GM10248 (cell line): Measurements from ENCODE around the gene NR3C2.

Source experiments
- CTCF ChIA-PET: fragments of 300-600 bp; sonication (Branson Sonifier 250); formaldehyde crosslinking; extraction: SDS; loops from one replicate; lab custom pipeline; 2021; ENCODE audit warnings: antibody characterized with exemption; lab: Yijun Ruan, JAX
- POLR2A ChIA-PET: fragments of 350-650 bp; sonication (Branson Sonifier 250); formaldehyde crosslinking; extraction: SDS; loops from one replicate; lab custom pipeline; 2020; ENCODE audit warnings: antibody characterized with exemption; lab: Yijun Ruan, JAX
- DNase-seq: peaks from one replicate; pipeline ENCODE4 v3.0.0; 2012; ENCODE audit errors: extremely low spot score
- TF ChIP-seq, protein P1 (sequence below): IDR thresholded peaks from 2 replicates; pipeline ENCODE4 v1.5.1; 2012; ENCODE audit warnings: mild to moderate bottlenecking, low read depth; ENCODE audit errors: extremely low read depth, missing control alignments, control extremely low read depth

Gene NR3C2

DNA sequence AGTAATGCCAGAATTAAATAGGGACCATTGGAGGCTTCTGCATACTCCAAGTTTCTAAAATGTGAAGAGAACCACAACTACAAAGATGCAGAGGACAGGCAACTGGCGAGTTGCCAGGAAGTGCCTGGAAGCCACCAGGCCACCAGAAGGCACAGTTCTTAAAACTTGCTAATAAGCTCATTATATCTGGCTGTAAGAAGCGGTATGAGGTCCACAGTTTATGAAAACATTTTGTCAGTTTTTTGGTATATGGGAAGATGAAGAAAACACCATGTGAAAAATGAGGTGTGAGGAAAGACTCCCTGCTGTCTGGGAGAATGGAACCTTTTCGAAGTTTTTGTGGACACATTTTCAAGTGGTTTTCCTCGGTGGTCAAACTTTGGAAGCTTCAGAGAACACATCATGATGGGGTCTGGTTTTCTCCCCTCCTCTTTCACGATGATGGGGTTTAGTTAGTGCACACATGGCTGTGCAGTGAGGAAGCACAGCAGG lies 202.7 kb downstream of the NR3C2 start:
- no peak for DNase-seq
- TF ChIP-seq, protein P1, sequence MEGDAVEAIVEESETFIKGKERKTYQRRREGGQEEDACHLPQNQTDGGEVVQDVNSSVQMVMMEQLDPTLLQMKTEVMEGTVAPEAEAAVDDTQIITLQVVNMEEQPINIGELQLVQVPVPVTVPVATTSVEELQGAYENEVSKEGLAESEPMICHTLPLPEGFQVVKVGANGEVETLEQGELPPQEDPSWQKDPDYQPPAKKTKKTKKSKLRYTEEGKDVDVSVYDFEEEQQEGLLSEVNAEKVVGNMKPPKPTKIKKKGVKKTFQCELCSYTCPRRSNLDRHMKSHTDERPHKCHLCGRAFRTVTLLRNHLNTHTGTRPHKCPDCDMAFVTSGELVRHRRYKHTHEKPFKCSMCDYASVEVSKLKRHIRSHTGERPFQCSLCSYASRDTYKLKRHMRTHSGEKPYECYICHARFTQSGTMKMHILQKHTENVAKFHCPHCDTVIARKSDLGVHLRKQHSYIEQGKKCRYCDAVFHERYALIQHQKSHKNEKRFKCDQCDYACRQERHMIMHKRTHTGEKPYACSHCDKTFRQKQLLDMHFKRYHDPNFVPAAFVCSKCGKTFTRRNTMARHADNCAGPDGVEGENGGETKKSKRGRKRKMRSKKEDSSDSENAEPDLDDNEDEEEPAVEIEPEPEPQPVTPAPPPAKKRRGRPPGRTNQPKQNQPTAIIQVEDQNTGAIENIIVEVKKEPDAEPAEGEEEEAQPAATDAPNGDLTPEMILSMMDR, result no peak
- ChIA-PET POLR2A (no interaction called here), CTCF (no interaction called here)

DNA sequence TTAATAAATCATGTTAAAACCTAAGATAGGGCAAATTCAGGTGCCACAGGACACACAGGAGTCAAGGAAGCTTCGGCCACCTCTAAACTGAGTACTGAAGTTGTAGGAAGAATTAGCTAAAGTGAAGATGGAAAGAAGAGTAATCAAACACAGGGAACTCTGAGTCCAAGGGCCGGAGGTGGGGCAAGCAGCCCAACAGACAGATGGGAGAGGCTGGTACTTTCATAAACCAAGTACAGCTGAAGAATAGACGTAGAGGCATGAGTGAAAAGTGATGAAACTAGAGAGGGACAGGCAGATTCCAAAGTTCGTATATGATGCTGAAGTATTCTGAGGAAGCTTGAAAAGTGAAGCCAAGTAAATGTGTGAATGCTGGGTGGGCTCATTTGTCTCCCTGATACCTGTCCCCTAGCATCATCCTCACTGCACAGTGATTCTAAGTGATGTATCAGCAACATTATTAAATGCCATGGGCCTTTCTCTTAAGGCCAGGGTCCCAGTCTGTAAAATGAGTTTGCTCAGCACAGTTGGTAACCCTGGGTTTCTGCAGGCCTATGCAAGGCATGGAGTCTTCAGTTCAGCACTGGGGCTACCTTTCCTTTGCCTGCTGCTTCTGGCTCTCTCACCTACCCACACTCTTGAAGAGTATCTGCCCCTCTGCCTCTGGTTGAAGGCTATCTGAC lies 203.3 kb downstream of the NR3C2 start:
- TF ChIP-seq, protein P1, result no peak
- POLR2A ChIA-PET, result no interaction called here
- no peak for DNase-seq
- CTCF ChIA-PET, result no interaction called here

DNA sequence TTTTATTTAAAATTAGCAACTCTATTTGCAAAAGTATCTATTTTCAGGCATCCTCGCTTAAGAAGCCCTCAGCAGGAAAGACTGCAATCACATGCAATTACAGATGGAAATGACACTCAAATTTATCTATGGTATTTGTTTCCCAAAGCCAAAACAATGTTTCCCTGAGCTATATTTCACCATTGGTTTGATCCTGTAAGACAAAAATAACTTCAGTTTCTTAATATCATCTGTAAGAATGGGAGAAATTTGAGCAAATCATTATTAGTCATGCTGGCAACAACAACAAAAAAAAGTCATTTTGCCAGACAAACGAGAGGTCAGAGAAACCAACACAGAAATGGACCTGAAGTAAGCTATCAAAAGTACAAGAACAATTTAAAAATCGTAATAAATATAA lies 204.1 kb downstream of the NR3C2 start:
- CTCF ChIA-PET, result no interaction called here
- TF ChIP-seq, protein P1, result no peak
- DNase-seq, result no peak
- POLR2A ChIA-PET, result no interaction called here

DNA sequence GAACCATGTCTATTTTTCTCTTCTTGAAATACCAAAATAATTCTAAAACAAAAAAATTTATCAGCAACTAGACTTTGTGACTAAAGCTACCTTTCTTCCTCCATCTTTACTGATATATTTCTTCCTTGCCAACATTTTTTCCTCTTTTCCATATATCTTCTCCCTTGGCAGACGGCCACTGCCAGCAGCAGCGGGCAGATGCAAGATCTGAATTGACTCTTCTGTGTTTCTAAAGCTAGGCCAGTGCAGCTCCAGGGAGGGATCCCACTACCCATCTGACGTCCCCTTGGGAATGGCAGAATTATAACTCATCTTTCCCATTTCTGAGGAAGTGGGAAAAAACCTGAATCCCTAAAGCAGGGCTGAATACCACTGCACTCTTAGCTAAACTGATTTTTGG lies 206.4 kb downstream of the NR3C2 start:
- TF ChIP-seq, protein P1, result no peak
- CTCF ChIA-PET, result interaction anchor here (1.1 to 1.5 kb wide), 3 partner anchors 9 to 14 kb away, joined by 3 read pairs; no protein-coding TSS in a partner anchor
- POLR2A ChIA-PET, result no interaction called here
- no peak for DNase-seq

DNA sequence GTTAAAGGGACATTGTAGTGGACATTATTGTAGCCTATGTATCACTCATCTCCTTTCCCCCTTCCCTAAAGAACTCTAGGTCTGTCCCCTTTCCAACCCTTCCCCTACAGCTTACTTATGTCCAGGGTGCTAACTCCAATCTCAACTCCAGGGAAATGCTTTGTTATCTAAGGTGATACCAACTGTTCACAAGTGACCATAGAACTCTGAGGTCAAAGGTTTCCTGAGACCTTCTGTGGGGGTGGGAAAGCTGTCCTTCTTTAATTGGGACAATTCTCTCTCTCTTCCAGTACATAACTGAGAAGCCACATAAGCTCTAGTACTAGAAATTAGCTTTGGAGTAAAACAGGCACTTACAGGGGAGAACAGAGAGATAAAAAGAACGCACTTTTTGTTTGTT lies 212.4 kb downstream of the NR3C2 start:
- ChIA-PET CTCF (interaction anchor here (1.5 kb wide), 1 partner anchor 9 kb away, joined by 4 read pairs; no protein-coding TSS in a partner anchor), POLR2A (no interaction called here)
- no peak for DNase-seq
- TF ChIP-seq, protein P1, result no peak

DNA sequence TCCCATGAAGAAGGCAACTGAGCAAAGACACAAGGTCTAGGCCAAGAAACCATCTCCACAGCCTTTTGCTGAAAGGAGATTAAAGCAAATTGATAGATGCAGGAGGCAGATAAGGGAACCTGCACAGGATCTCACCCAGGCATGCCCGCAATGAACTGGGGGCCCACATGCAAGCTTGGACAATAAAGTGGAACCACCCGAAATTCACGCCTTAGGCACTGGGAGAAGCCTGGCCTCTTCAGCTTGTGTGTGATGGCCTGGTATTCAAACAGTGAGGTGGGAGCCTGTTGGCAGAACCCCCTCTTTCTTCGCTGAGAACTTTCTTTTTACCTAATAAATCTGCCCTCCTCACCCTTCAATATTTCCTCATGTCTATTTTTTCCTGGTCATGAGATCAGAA lies 213.2 kb downstream of the NR3C2 start:
- ChIA-PET POLR2A (no interaction called here), CTCF (interaction anchor here (1.1 kb wide), 1 partner anchor 31 kb away, joined by 3 read pairs; no protein-coding TSS in a partner anchor)
- TF ChIP-seq, protein P1, result no peak
- DNase-seq, result no peak

DNA sequence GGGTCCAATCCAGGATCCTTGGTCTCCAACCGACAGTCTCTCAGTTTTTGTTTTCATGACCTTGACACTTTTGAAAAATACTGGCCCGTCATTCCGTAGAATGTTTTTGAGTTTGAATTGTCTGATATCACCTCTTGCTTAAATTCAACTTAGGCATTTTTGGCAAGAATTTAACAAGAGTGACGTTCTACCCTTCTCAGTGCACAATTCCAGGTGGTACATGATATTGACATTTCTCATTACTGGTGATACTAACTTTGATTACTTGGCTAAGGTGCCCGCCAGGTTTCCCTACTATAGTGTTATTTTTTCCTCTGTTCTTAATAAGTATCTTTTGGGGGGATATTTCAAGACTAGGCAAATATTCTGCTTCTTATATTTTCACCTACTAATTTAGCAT lies 215.1 kb downstream of the NR3C2 start:
- TF ChIP-seq, protein P1, result no peak
- ChIA-PET CTCF (no interaction called here), POLR2A (no interaction called here)
- no peak for DNase-seq
